ENCODE measurements around the gene RNF41.

Gene RNF41

GRCh38 chr12:56164345-56164729 is 57.4 kb downstream of the RNF41 start:
- TF ChIP-seq MYC (IDR thresholded peaks at IDR 0.05; ENCODE audit: low read depth, low read length) (no peak), POLR2A (IDR thresholded peaks at IDR 0.05; ENCODE audit: extremely low read depth, insufficient read length) (no peak), MAX (IDR thresholded peaks at IDR 0.05; ENCODE audit: low read depth, low read length) (no peak), CTCF (IDR thresholded peaks at IDR 0.05; ENCODE audit: low read depth, low read length) (no peak)
- H3K4me3 ChIP-seq (ENCODE audit: low read depth, low read length), result no peak overlapping the region
- no peak for DNase-seq (ENCODE audit: low read depth)

- DNase-seq (ENCODE audit: low read depth), result no peak
- H3K4me3 ChIP-seq (ENCODE audit: low read depth, low read length), result no peak overlapping the region
- TF ChIP-seq MYC (IDR thresholded peaks at IDR 0.05; ENCODE audit: low read depth, low read length), result no peak
- no peak for TF ChIP-seq CTCF (IDR thresholded peaks at IDR 0.05; ENCODE audit: low read depth, low read length)
- no peak for TF ChIP-seq POLR2A (IDR thresholded peaks at IDR 0.05; ENCODE audit: extremely low read depth, insufficient read length)
- no peak for TF ChIP-seq MAX (IDR thresholded peaks at IDR 0.05; ENCODE audit: low read depth, low read length)
Measured at GRCh38 chr12:56163533-56164344, 58.0 kb downstream of the RNF41 start.

GRCh38 chr12:56162468-56163290 is 59.0 kb downstream of the RNF41 start:
- DNase-seq (ENCODE audit: low read depth), result no peak
- TF ChIP-seq POLR2A (IDR thresholded peaks at IDR 0.05; ENCODE audit: extremely low read depth, insufficient read length) (no peak), CTCF (IDR thresholded peaks at IDR 0.05; ENCODE audit: low read depth, low read length) (no peak), MAX (IDR thresholded peaks at IDR 0.05; ENCODE audit: low read depth, low read length) (no peak), MYC (IDR thresholded peaks at IDR 0.05; ENCODE audit: low read depth, low read length) (no peak)
- no peak overlapping the region for H3K4me3 ChIP-seq (ENCODE audit: low read depth, low read length)

GRCh38 chr12:56161690-56162351 is 59.9 kb downstream of the RNF41 start:
- no peak for DNase-seq (ENCODE audit: low read depth)
- no peak overlapping the region for H3K4me3 ChIP-seq (ENCODE audit: low read depth, low read length)
- TF ChIP-seq MAX (IDR thresholded peaks at IDR 0.05; ENCODE audit: low read depth, low read length) (no peak), POLR2A (IDR thresholded peaks at IDR 0.05; ENCODE audit: extremely low read depth, insufficient read length) (no peak), CTCF (IDR thresholded peaks at IDR 0.05; ENCODE audit: low read depth, low read length) (no peak), MYC (IDR thresholded peaks at IDR 0.05; ENCODE audit: low read depth, low read length) (no peak)

GRCh38 chr12:56160894-56161689 is 60.6 kb downstream of the RNF41 start:
- TF ChIP-seq MAX (IDR thresholded peaks at IDR 0.05; ENCODE audit: low read depth, low read length) (no peak), POLR2A (IDR thresholded peaks at IDR 0.05; ENCODE audit: extremely low read depth, insufficient read length) (no peak), CTCF (IDR thresholded peaks at IDR 0.05; ENCODE audit: low read depth, low read length) (no peak), MYC (IDR thresholded peaks at IDR 0.05; ENCODE audit: low read depth, low read length) (no peak)
- peak overlapping the region; percentile 93 for H3K4me3 ChIP-seq (ENCODE audit: low read depth, low read length)
- DNase-seq (ENCODE audit: low read depth), result no peak
